Vagina (tissue), 2 donors: Measurements from ENCODE around the gene FERMT2. TPM values are rescaled to one million over a fixed set of nuclear protein-coding genes. Genes with fewer than 3 reads are reported as not detected.
A peak's percentile ranks its signal among the peaks of the same experiment; 100 is the strongest.

Experiments used
- DNase-seq, 2 donors: peaks; one replicate each; pipeline ENCODE4 v3.0.0-alpha.2; 2017; ENCODE audit errors: extremely low spot score in 2 of 2
- H3K27ac ChIP-seq: fragments of 200-600 bp; sonication (generic); one replicate; pipeline ENCODE4 v1.5.1; 2019
- H3K27me3 ChIP-seq: fragments of 200-600 bp; sonication (generic); one replicate; pipeline ENCODE4 v1.5.1; 2019
- H3K36me3 ChIP-seq, 2 donors: fragments of 200-600 bp; sonication (generic); one replicate each; pipeline ENCODE4 v1.5.1; 2017 to 2019
- H3K4me1 ChIP-seq: fragments of 200-600 bp; sonication (generic); one replicate; pipeline ENCODE4 v1.5.1; 2019
- H3K4me3 ChIP-seq, 2 donors: fragments of 200-600 bp; sonication (generic); 1 replicate in 1 of 2; 2 replicates in 1 of 2; pipeline ENCODE4 v1.5.1; 2016 to 2019
- H3K9me3 ChIP-seq: fragments of 200-600 bp; sonication (generic); one replicate; pipeline ENCODE4 v1.5.1; 2019
- POLR2A ChIP-seq, 2 donors: fragments of 450-650 bp; IDR thresholded peaks; one replicate each; pipeline ENCODE4 v1.6.1; 2017; ENCODE audit warnings: antibody characterized with exemption in 2 of 2, mild to moderate bottlenecking in 2 of 2, moderate library complexity in 2 of 2
- POLR2AphosphoS5 ChIP-seq, 2 donors: sonication (generic); formaldehyde crosslinking; IDR thresholded peaks; one replicate each; pipeline ENCODE4 v1.9.0; 2017; ENCODE audit warnings: antibody characterized with exemption in 2 of 2, mild to moderate bottlenecking in 2 of 2, low read depth in 1 of 2; ENCODE audit not compliant: insufficient read depth in 1 of 2
- intact Hi-C: fragments of 100-400 bp; cut with DNase I; formaldehyde crosslinking; loops from one replicate; pipeline ENCODE4 v1.15.1; 2023
- total RNA-seq: library from RNA; depleted of rRNA; stranded (reverse); fragments of >200 nt; gene quantifications from one replicate; pipeline ENCODE4 v1.2.3, GENCODE V29; 2016
- TF ChIP-seq, protein P1 (sequence below), 3 experiments: fragments of 450-650 bp in 2 of 3; fragments of 200-600 bp in 1 of 3; sonication (generic) in 1 of 3; IDR thresholded peaks; one replicate each; pipeline ENCODE4 v1.5.1; 2017 to 2019; ENCODE audit warnings: antibody characterized with exemption in 3 of 3, mild to moderate bottlenecking in 2 of 3, moderate library complexity in 2 of 3

The FERMT2 gene
- total RNA-seq, 1 donor from 2014 or later, result 70.2 TPM

GRCh38 chr14:52844262-52845060 is 106.4 kb downstream of the FERMT2 start:
- intact Hi-C loops, result no loop called here
- H3K4me3 ChIP-seq, result no peak overlapping the region
- TF ChIP-seq POLR2AphosphoS5 (IDR thresholded peaks at IDR 0.05; ENCODE audit: insufficient read depth in 1 of 2, low read depth in 1 of 2), result no peak
- TF ChIP-seq, protein P1, sequence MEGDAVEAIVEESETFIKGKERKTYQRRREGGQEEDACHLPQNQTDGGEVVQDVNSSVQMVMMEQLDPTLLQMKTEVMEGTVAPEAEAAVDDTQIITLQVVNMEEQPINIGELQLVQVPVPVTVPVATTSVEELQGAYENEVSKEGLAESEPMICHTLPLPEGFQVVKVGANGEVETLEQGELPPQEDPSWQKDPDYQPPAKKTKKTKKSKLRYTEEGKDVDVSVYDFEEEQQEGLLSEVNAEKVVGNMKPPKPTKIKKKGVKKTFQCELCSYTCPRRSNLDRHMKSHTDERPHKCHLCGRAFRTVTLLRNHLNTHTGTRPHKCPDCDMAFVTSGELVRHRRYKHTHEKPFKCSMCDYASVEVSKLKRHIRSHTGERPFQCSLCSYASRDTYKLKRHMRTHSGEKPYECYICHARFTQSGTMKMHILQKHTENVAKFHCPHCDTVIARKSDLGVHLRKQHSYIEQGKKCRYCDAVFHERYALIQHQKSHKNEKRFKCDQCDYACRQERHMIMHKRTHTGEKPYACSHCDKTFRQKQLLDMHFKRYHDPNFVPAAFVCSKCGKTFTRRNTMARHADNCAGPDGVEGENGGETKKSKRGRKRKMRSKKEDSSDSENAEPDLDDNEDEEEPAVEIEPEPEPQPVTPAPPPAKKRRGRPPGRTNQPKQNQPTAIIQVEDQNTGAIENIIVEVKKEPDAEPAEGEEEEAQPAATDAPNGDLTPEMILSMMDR (IDR thresholded peaks at IDR 0.05), result no peak
- TF ChIP-seq POLR2A (IDR thresholded peaks at IDR 0.05), result no peak
- no peak for DNase-seq
- no peaks in the 10 kb centered on the region for H3K9me3 ChIP-seq
- H3K27ac ChIP-seq, result peak overlapping the region; percentile 60
- H3K4me1 ChIP-seq, result peaks cover 14% of the 10 kb centered on the region
- no peaks in the 10 kb centered on the region for H3K36me3 ChIP-seq
- no peaks in the 10 kb centered on the region for H3K27me3 ChIP-seq

- TF ChIP-seq, protein P1 (IDR thresholded peaks at IDR 0.05), result no peak
- TF ChIP-seq POLR2A (IDR thresholded peaks at IDR 0.05) (no peak), POLR2AphosphoS5 (IDR thresholded peaks at IDR 0.05; ENCODE audit: insufficient read depth in 1 of 2, low read depth in 1 of 2) (no peak)
- Histone ChIP-seq H3K4me3 (no peak overlapping the region), H3K4me1 (peaks cover 14% of the 10 kb centered on the region), H3K9me3 (no peaks in the 10 kb centered on the region), H3K36me3 (no peaks in the 10 kb centered on the region), H3K27me3 (no peaks in the 10 kb centered on the region), H3K27ac (no peak overlapping the region)
- no peak for DNase-seq
- intact Hi-C loops, result no loop called here
Observed at GRCh38 chr14:52840877-52841276, 110.0 kb downstream of the FERMT2 start.

DNA sequence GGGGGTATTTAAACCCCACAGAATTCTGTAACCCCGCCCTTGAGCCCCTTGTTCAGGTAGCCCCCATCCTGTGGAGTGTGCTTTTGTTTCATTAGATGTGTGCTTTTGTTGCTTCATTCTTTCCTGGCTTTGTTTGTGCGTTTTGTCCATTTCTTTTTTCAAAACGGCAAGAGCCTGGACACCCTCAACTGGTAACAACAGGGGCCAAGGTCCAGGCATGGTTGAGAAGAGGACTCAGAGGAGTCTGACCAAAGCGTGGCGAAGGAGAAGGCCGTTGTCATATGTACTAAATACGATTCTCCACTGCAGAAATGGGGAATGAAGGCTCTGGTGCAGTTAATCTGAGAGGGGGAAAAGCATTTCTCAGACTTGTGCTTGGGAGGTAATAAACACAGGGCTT is 113.4 kb downstream of the FERMT2 start:
- TF ChIP-seq POLR2AphosphoS5 (IDR thresholded peaks at IDR 0.05; ENCODE audit: insufficient read depth in 1 of 2, low read depth in 1 of 2) (no peak), POLR2A (IDR thresholded peaks at IDR 0.05) (no peak)
- TF ChIP-seq, protein P1 (IDR thresholded peaks at IDR 0.05), result no peak
- Histone ChIP-seq H3K36me3 (no peaks in the 10 kb centered on the region), H3K9me3 (no peaks in the 10 kb centered on the region), H3K4me3 (no peak overlapping the region), H3K4me1 (peaks cover 10% of the 10 kb centered on the region), H3K27me3 (no peaks in the 10 kb centered on the region), H3K27ac (no peak overlapping the region)
- no peak for DNase-seq
- intact Hi-C loops, result no loop called here

DNA sequence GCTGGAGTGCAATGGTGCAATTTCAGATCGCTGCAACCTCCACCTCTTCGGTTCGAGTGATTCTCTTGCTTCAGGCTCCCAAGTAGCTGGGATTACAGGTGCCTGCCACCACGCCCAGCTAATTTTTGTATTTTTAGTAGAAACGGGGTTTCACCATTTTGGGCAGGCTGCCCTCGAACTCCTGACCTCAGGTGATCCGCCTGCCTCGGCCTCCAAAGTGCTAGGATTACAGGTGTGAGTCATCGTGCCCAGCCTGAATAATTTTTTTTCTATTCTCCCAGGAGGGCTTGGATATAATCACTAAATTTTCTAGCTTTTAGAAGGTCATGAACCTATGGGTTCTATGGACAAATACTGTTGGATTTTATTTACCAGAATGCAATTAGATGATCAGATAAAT is 114.8 kb downstream of the FERMT2 start:
- Histone ChIP-seq H3K36me3 (no peaks in the 10 kb centered on the region), H3K4me1 (peaks cover 10% of the 10 kb centered on the region), H3K27ac (no peak overlapping the region), H3K27me3 (no peaks in the 10 kb centered on the region), H3K4me3 (no peak overlapping the region), H3K9me3 (no peaks in the 10 kb centered on the region)
- intact Hi-C loops, result no loop called here
- DNase-seq, result no peak
- no peak for TF ChIP-seq POLR2A (IDR thresholded peaks at IDR 0.05)
- no peak for TF ChIP-seq POLR2AphosphoS5 (IDR thresholded peaks at IDR 0.05; ENCODE audit: insufficient read depth in 1 of 2, low read depth in 1 of 2)
- TF ChIP-seq, protein P1 (IDR thresholded peaks at IDR 0.05), result no peak
